HEK293 (cell line): ENCODE data around the gene PIK3AP1.
A peak's percentile ranks its signal among the peaks of the same experiment; 100 is the strongest.

Experiments used
- BCL11B ChIP-seq: fragments of 450-650 bp; formaldehyde crosslinking; IDR thresholded peaks from 2 replicates; pipeline ENCODE4 v1.5.1; 2016; ENCODE audit warnings: low read depth, missing biosample characterization, missing genetic modification characterization
- EGR2 ChIP-seq: fragments of 450-650 bp; formaldehyde crosslinking; IDR thresholded peaks from 2 replicates; pipeline ENCODE4 v1.5.1; 2016; ENCODE audit warnings: low read depth, missing biosample characterization, missing genetic modification characterization
- HOXC10 ChIP-seq: sonication (generic); formaldehyde crosslinking; IDR thresholded peaks from 2 replicates; pipeline ENCODE4 v1.8.1; 2023; ENCODE audit warnings: mild to moderate bottlenecking, missing genetic modification reagents
- KLF16 ChIP-seq: fragments of 450-650 bp; formaldehyde crosslinking; IDR thresholded peaks from 2 replicates; pipeline ENCODE4 v1.5.1; 2017; ENCODE audit warnings: missing biosample characterization, missing genetic modification characterization
- MYNN ChIP-seq: fragments of 450-650 bp; formaldehyde crosslinking; IDR thresholded peaks from 2 replicates; pipeline ENCODE4 v1.5.1; 2016; ENCODE audit warnings: missing biosample characterization, missing genetic modification characterization, borderline replicate concordance
- PRDM10 ChIP-seq: fragments of 450-650 bp; formaldehyde crosslinking; IDR thresholded peaks from 2 replicates; pipeline ENCODE4 v1.5.1; 2016; ENCODE audit warnings: missing biosample characterization, missing genetic modification characterization
- RBAK ChIP-seq: fragments of 450-650 bp; formaldehyde crosslinking; IDR thresholded peaks from 2 replicates; pipeline ENCODE4 v1.5.1; 2016; ENCODE audit warnings: missing biosample characterization, missing genetic modification characterization
- SP3 ChIP-seq: fragments of 450-650 bp; formaldehyde crosslinking; IDR thresholded peaks from 2 replicates; pipeline ENCODE4 v1.5.1; 2016; ENCODE audit warnings: missing biosample characterization, missing genetic modification characterization
- TRIM28 ChIP-seq: IDR thresholded peaks from 2 replicates; pipeline ENCODE4 v1.6.1; 2011; ENCODE audit warnings: low read length, control low read depth, borderline replicate concordance
- ZBTB11 ChIP-seq: fragments of 450-650 bp; formaldehyde crosslinking; conservative IDR thresholded peaks from 2 replicates; pipeline ENCODE4 v1.5.1; 2016; ENCODE audit warnings: low read depth, missing biosample characterization, missing genetic modification characterization
- ZBTB17 ChIP-seq: fragments of 450-650 bp; formaldehyde crosslinking; IDR thresholded peaks from 2 replicates; pipeline ENCODE4 v1.5.1; 2016; ENCODE audit warnings: missing biosample characterization, missing genetic modification characterization
- ZBTB7A ChIP-seq: fragments of 450-650 bp; formaldehyde crosslinking; IDR thresholded peaks from 2 replicates; pipeline ENCODE4 v1.5.1; 2016; ENCODE audit warnings: low read depth, missing biosample characterization, missing genetic modification characterization
- ZFHX2 ChIP-seq: fragments of 450-650 bp; formaldehyde crosslinking; conservative IDR thresholded peaks from 2 replicates; pipeline ENCODE4 v1.5.1; 2016; ENCODE audit warnings: missing biosample characterization, missing genetic modification characterization
- ZIC2 ChIP-seq: fragments of 450-650 bp; formaldehyde crosslinking; IDR thresholded peaks from 2 replicates; pipeline ENCODE4 v1.5.1; 2016; ENCODE audit warnings: missing biosample characterization, missing genetic modification characterization
- ZNF169 ChIP-seq: fragments of 450-650 bp; formaldehyde crosslinking; IDR thresholded peaks from 2 replicates; pipeline ENCODE4 v1.5.1; 2016; ENCODE audit warnings: missing biosample characterization, missing genetic modification characterization
- ZNF211 ChIP-seq: fragments of 450-650 bp; formaldehyde crosslinking; IDR thresholded peaks from 2 replicates; pipeline ENCODE4 v1.5.1; 2016; ENCODE audit warnings: low read depth, missing biosample characterization, missing genetic modification characterization
- ZNF221 ChIP-seq: fragments of 450-650 bp; formaldehyde crosslinking; IDR thresholded peaks from 2 replicates; pipeline ENCODE4 v1.5.1; 2017; ENCODE audit warnings: missing biosample characterization, missing genetic modification characterization, borderline replicate concordance
- ZNF280C ChIP-seq: fragments of 450-650 bp; formaldehyde crosslinking; IDR thresholded peaks from 2 replicates; pipeline ENCODE4 v1.5.1; 2016; ENCODE audit warnings: missing biosample characterization, missing genetic modification characterization
- ZNF311 ChIP-seq: fragments of 450-650 bp; formaldehyde crosslinking; IDR thresholded peaks from 2 replicates; pipeline ENCODE4 v1.5.1; 2017; ENCODE audit warnings: missing biosample characterization, missing genetic modification characterization, borderline replicate concordance
- ZNF335 ChIP-seq: fragments of 450-650 bp; formaldehyde crosslinking; conservative IDR thresholded peaks from 2 replicates; pipeline ENCODE4 v1.5.1; 2016; ENCODE audit warnings: missing biosample characterization, missing genetic modification characterization
- ZNF544 ChIP-seq: fragments of 450-650 bp; formaldehyde crosslinking; IDR thresholded peaks from 2 replicates; pipeline ENCODE4 v1.5.0; 2017; ENCODE audit warnings: missing biosample characterization, missing genetic modification characterization
- ZNF548 ChIP-seq: fragments of 450-650 bp; formaldehyde crosslinking; IDR thresholded peaks from 2 replicates; pipeline ENCODE4 v1.5.1; 2016; ENCODE audit warnings: missing biosample characterization, missing genetic modification characterization
- ZNF621 ChIP-seq: fragments of 450-650 bp; formaldehyde crosslinking; IDR thresholded peaks from 2 replicates; pipeline ENCODE4 v1.5.1; 2017; ENCODE audit warnings: missing biosample characterization, missing genetic modification characterization
- ZNF654 ChIP-seq: fragments of 450-650 bp; formaldehyde crosslinking; IDR thresholded peaks from 2 replicates; pipeline ENCODE4 v1.5.1; 2016; ENCODE audit warnings: low read depth, missing biosample characterization, missing genetic modification characterization
- ZNF660 ChIP-seq: fragments of 450-650 bp; IDR thresholded peaks from 2 replicates; pipeline ENCODE4 v1.5.1; 2018; ENCODE audit warnings: missing biosample characterization, mild to moderate bottlenecking, missing genetic modification characterization
- ZNF830 ChIP-seq: fragments of 450-650 bp; IDR thresholded peaks from 2 replicates; pipeline ENCODE4 v1.5.0; 2018; ENCODE audit warnings: missing biosample characterization, missing genetic modification characterization, low read depth, mild to moderate bottlenecking, moderate library complexity
- ZSCAN4 ChIP-seq: fragments of 450-650 bp; formaldehyde crosslinking; IDR thresholded peaks from 2 replicates; pipeline ENCODE4 v1.5.1; 2017; ENCODE audit warnings: missing biosample characterization, missing genetic modification characterization
- ZXDB ChIP-seq: fragments of 450-650 bp; formaldehyde crosslinking; IDR thresholded peaks from 2 replicates; pipeline ENCODE4 v1.5.1; 2016; ENCODE audit warnings: missing biosample characterization, missing genetic modification characterization

PIK3AP1 gene

GRCh38 chr10:96720422-96721206 is at the start of gene PIK3AP1 (continued):
- TF ChIP-seq ZXDB: peak; percentile 81
- TF ChIP-seq ZIC2 (tag by site-specific recombination): peak; percentile 73
- TF ChIP-seq ZBTB7A (tag by site-specific recombination): no peak
- no peak for TF ChIP-seq MYNN
- TF ChIP-seq ZBTB11 (tag by site-specific recombination): no peak
- TF ChIP-seq TRIM28: no peak
- TF ChIP-seq EGR2 (tag by site-specific recombination): peak; percentile 96
- TF ChIP-seq SP3 (tag by site-specific recombination): peak; percentile 70
- no peak for TF ChIP-seq ZNF621 (tag by site-specific recombination)
- no peak for TF ChIP-seq ZNF544 (tag by site-specific recombination)
- TF ChIP-seq HOXC10 (CRISPR knock-in tag): no peak
- TF ChIP-seq PRDM10 (tag by site-specific recombination): peak; percentile 83
- TF ChIP-seq ZBTB17: peak; percentile 71; the same call in 1 of the 2 replicates
- TF ChIP-seq ZNF830: no peak
- no peak for TF ChIP-seq ZNF211 (tag by site-specific recombination)
- no peak for TF ChIP-seq ZNF548
- peak; percentile 97 for TF ChIP-seq ZFHX2 (tag by site-specific recombination)
- no peak for TF ChIP-seq ZNF654 (tag by site-specific recombination)
- no peak for TF ChIP-seq ZNF169
- no peak for TF ChIP-seq ZNF311
- TF ChIP-seq ZNF335 (tag by site-specific recombination): peak; percentile 84
- TF ChIP-seq ZSCAN4: no peak
- TF ChIP-seq BCL11B (tag by site-specific recombination): no peak
- no peak for TF ChIP-seq RBAK (tag by site-specific recombination)
- TF ChIP-seq KLF16 (tag by site-specific recombination): peak; percentile 66; the same call in 1 of the 2 replicates
- TF ChIP-seq ZNF280C (tag by site-specific recombination): no peak
- peak; percentile 12; the same call in 1 of the 2 replicates for TF ChIP-seq ZNF660
- TF ChIP-seq ZNF221 (tag by site-specific recombination): no peak
